Posterior vena cava (tissue), 2 donors: ENCODE results near the gene RCAN2. TPM values are rescaled to one million over a fixed set of nuclear protein-coding genes. Genes with fewer than 3 reads are reported as not detected.
A peak's percentile ranks its signal among the peaks of the same experiment; 100 is the strongest.

Source experiments
- DNase-seq: peaks from one replicate; pipeline ENCODE4 v3.0.0-alpha.2; 2020; ENCODE audit warnings: low spot score
- intact Hi-C, 2 donors: fragments of 100-400 bp; cut with DNase I; formaldehyde crosslinking; loops; one replicate each; pipeline versions ENCODE4 v1.14.1 to v1.14.2; 2022 to 2023
- total RNA-seq, 2 donors: library from RNA; stranded (reverse); fragmentation: NEBNext Ultra II Directional; extraction: Animal tissue kit (Norgen Biotek cat#: 25700); gene quantifications; one replicate each; pipeline ENCODE4 v1.2.1, GENCODE V29; 2021
- donor health status: DM: yes; HTN: yes; CAD: no.
- donor health status: DM: yes; HTN: yes; CAD: no.

Gene RCAN2
- total RNA-seq, 2 donors from 2014 or later = 35.4 to 69.6 TPM

GRCh38 chr6:46501136-46502089 is 10.2 kb upstream of the RCAN2 start:
- DNase-seq = no peak
- intact Hi-C loops = no loop called here

GRCh38 chr6:46500382-46500781 is 9.1 kb upstream of the RCAN2 start:
- intact Hi-C loops = no loop called here
- DNase-seq = no peak

DNA sequence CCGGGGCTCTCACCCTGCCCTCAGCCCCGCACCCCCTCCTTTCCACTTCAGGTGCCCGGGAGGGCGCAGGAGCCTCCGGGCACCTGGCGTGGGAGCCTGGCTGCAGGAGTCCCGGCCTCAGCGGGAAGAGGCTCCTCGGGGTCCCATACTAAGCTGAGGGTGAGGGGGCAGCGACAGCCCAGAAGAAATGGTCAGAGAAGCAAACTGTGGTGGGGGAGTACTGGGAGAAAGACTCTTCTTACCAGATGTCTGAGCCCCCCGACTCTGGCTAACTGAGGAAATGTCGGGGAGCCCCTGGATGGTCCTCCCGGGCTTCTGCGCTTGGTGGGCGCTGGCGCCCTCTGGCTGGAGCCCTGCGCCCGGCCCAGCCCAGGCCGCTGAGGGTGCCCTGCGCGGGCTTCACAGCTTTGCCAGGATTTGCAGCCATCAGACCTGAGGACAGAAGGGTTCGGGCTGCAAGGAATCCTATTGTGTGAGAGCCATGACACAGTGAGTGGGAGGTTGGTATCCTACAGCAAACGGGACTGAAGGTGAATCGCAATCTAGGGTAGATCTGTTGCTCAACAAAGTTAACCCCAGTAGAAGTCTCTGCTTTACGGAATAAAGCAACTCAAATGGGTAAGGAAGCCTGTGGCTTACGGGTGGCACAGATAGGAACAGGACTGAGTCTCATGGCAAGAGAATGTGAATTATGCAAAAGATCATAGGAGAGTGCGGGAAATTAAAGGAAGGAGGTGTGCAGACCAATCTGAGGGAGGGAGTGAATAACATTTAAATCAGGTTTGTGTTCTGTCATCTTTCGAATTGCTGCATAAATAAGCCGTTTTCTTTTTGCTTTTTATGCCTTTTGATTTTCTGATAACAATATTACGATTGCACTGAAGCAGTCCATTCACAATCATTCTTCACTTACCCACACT is 639 bp upstream of the RCAN2 start:
- peak; percentile 84 for DNase-seq
- intact Hi-C loops = loop anchor here in 1 of 2 donors (2.0 kb wide), 1 partner anchor 71 kb away; no protein-coding TSS in a partner anchor

DNA sequence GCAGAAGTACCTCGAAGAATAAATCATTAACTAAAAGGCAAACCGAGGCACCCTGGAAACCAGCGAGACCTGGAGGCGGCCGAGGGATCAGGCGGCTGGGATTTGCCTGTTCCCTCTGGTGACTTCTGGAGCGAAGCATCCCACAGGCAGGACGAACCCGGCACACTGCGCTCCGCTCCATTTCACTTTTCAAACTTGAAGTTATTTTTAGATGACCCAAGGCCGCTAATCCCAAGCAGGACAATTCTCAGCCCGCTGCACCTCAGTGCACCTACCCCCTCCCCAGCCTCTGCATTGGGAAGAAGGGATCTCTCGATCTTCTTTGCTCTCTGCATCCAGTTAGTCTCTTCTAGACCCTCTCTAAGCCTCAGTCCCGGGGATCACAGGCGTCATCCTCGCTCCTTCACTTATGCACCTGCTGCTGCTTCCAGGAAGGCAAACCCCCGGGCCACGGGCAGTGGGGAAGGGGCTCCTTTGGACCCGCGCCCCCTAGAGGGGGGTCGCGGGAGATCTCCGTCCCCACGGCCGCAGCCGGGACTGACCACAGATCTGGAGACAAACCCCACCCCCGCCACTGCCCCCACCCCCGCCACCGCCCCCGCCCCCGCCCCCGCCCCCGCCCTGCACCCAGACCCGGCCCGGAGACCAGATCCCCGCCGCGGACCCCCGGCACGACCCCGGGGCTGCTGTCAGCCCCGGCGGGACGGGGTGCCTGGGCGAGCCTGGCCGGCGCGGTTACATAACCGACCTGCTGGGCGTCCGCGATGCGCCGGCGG is 636 bp downstream of the RCAN2 start:
- intact Hi-C loops = loop anchor here in 1 of 2 donors (2.0 kb wide), 1 partner anchor 70 kb away; no protein-coding TSS in a partner anchor
- DNase-seq = no peak

GRCh38 chr6:46486181-46486580 is 5.1 kb downstream of the RCAN2 start:
- DNase-seq = no peak
- intact Hi-C loops = loop anchor here in 1 of 2 donors (10.0 kb wide), 1 partner anchor 61 kb away; no protein-coding TSS in a partner anchor

DNA sequence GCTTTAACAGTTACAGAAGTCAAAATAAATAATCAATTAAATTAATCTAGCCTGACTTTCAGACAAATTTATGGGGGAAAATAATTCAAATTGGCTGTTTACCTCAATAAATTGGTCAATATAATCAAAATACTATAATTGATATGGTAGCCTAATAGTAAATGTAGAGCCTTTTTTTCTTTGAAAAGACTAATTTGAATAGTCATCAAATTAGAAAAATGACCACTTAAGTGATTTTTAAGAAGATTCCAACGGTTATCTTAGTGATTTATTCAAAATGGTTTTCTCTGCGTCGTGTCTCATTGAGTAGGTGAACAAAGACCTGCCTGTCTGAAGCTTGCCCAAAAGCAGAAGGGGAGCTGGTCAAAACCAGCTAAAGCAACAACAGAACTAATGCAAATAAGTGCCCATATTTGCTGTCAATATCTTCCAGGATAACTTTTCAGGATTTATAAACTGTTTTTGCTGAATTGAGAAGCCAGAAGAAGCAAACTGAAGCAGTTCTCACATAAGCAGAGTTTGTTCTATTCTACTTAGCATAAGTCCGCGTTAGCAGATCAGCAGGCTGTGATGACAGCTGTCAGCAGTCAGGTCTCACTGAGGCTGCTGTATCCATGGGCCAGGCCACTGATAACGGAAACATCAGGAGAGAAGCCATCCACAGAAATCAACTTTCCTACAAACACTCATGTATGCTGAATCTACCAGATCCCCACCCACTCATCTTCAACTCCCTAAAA is 7.0 kb downstream of the RCAN2 start:
- intact Hi-C loops = loop anchor here in 1 of 2 donors (10.0 kb wide), 1 partner anchor 59 kb away; no protein-coding TSS in a partner anchor
- no peak for DNase-seq

DNA sequence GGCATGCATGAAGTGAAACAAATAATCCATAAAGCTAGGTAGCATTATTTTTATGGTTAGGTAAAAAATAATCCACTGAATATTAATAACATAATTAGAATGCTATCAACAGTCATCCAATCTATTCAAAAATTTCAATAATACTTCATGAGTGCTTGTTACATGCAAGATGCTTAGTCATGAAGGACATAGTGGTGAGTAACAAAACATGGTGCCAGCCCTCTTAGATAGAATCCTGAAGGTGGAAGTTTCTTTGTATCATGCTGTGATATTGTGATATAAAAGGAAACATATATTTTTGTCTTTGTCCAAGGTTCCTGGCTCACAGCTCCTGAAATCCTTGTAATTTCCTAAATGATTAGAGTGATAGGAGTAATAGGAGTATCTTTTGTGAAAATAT is 14.9 kb downstream of the RCAN2 start:
- intact Hi-C loops = no loop called here
- no peak for DNase-seq

DNA sequence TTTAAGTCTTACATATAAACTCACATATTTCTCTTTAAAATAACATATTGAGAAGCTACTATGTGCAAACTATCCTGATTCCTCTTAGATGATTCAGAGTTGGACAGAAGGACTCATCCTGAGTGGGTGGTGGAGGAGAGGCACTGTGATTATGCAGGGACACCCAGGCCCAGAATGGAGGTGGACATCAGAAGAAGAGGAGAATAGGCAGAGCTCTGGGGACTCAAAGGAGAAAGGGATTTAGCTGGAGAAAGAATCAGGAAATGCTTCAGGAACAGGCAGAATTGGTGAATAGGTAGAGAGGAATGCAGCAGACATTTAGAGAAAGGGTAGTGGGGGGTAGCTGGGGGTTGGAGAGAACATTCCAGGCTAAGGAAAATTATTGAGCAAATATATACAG is 17.4 kb downstream of the RCAN2 start:
- intact Hi-C loops = no loop called here
- DNase-seq = no peak

DNA sequence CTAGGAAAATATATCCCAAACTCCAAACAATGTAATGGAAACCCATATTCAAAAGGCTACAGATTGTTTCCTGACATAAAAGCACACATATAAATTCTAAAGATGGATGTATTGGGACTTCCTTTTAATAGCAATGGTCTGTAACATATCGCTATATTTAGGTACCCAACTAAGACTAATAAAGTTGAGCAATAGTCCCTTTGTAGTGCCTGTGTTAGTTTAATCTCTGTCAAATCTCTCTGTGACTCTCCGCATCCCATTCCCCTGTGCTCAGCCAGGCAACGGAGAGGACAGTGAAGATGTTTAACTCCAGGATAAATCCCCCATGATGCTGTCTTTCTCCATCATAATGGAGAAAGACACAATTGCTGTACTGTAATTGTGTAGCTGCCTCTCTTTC is 19.0 kb downstream of the RCAN2 start:
- intact Hi-C loops = no loop called here
- DNase-seq = no peak

GRCh38 chr6:46469021-46469420 is 22.2 kb downstream of the RCAN2 start:
- intact Hi-C loops = no loop called here
- DNase-seq = no peak

- intact Hi-C loops = no loop called here
- no peak for DNase-seq
Measured at GRCh38 chr6:46468403-46469010, 22.7 kb downstream of the RCAN2 start.

- no peak for DNase-seq
- intact Hi-C loops = no loop called here
Measured at GRCh38 chr6:46466570-46466969, 24.7 kb downstream of the RCAN2 start.

- intact Hi-C loops = no loop called here
- no peak for DNase-seq
Measured at GRCh38 chr6:46465294-46466165, 25.7 kb downstream of the RCAN2 start.

- DNase-seq = no peak
- intact Hi-C loops = no loop called here
Measured at GRCh38 chr6:46456297-46456696, 35.0 kb downstream of the RCAN2 start.

DNA sequence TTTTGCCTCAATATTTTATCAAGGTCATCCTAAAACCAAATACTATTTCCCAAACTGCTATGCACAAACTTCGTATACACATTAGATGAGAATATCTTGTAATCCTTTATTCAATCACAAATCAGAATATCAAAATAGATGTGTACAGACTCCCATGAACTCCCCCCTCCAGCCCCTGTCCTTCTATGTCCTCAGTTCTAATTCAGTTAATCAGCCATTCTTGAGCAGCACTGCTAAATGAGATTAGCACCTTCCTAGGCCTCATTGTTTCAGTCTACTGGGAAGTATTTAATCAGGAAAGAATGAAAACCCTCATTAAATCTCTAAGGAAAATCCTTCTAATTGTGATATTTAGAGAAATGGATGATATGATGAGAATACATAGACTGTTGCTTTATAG is 36.6 kb downstream of the RCAN2 start:
- no peak for DNase-seq
- intact Hi-C loops = no loop called here

GRCh38 chr6:46453741-46454316 is 37.4 kb downstream of the RCAN2 start:
- DNase-seq = no peak
- intact Hi-C loops = no loop called here

DNA sequence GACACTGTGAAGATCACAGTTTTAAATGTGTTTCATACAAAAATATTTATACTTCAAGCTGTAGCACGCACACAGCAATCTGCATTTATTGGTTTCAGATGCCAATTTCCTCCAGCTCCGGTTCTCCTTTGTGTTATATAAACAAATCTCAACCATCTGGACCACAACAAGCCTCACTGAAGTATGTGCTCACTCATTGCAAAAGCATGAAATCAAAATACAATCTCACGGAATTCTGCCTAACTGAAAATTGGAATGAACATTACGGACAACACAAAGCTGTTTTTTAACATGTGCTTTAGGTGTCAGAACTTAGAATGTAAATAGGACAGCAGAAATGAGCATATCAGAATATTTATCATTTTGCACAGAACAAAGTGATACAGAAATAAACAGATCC is 38.0 kb downstream of the RCAN2 start:
- DNase-seq = no peak
- intact Hi-C loops = no loop called here
